ENCODE measurements around the gene SMPD3.

DNA sequence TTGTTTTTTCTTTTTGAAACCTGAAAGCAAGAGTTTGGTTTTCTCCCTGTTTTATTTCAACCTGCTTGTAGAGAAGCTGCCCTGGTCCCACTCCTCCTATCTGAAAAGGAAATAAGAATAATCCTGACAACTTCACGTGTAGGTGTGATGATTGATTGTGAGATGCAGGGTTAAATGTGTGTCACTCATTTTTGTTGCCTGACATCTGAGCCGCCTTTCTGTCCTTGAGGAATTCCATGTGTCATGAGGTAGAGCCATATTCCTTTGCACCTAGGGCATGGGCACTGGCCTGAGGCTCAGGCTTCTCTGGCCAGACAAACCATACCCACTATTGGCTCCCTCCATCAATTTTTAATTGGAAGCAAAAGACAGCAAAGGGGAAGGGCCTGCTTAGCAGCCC, 10.2 kb upstream of the SMPD3 start:
- TF ChIP-seq, protein P1, sequence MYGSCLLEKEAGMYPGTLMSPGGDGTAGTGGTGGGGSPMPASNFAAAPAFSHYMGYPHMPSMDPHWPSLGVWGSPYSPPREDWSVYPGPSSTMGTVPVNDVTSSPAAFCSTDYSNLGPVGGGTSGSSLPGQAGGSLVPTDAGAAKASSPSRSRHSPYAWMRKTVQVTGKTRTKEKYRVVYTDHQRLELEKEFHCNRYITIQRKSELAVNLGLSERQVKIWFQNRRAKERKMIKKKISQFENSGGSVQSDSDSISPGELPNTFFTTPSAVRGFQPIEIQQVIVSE (CRISPR knock-in tag; IDR thresholded peaks at IDR 0.05; ENCODE audit: borderline replicate concordance) = no peak
- TF ChIP-seq SP1 (CRISPR knock-in tag; conservative IDR thresholded peaks at IDR 0.05) (no peak), ZNF219 (CRISPR knock-in tag; IDR thresholded peaks at IDR 0.05; ENCODE audit: borderline replicate concordance) (no peak), ATF1 (CRISPR knock-in tag; IDR thresholded peaks at IDR 0.05) (no peak), ZBTB21 (CRISPR knock-in tag; IDR thresholded peaks at IDR 0.05; ENCODE audit: borderline replicate concordance) (no peak), NFYB (CRISPR knock-in tag; conservative IDR thresholded peaks at IDR 0.05; ENCODE audit: low read depth) (no peak), ZNF138 (CRISPR knock-in tag; conservative IDR thresholded peaks at IDR 0.05) (no peak), ELF4 (CRISPR knock-in tag; IDR thresholded peaks at IDR 0.05; ENCODE audit: low read depth) (no peak), CREB1 (CRISPR knock-in tag; IDR thresholded peaks at IDR 0.05) (no peak)
- TF ChIP-seq, protein P2, sequence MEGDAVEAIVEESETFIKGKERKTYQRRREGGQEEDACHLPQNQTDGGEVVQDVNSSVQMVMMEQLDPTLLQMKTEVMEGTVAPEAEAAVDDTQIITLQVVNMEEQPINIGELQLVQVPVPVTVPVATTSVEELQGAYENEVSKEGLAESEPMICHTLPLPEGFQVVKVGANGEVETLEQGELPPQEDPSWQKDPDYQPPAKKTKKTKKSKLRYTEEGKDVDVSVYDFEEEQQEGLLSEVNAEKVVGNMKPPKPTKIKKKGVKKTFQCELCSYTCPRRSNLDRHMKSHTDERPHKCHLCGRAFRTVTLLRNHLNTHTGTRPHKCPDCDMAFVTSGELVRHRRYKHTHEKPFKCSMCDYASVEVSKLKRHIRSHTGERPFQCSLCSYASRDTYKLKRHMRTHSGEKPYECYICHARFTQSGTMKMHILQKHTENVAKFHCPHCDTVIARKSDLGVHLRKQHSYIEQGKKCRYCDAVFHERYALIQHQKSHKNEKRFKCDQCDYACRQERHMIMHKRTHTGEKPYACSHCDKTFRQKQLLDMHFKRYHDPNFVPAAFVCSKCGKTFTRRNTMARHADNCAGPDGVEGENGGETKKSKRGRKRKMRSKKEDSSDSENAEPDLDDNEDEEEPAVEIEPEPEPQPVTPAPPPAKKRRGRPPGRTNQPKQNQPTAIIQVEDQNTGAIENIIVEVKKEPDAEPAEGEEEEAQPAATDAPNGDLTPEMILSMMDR (IDR thresholded peaks at IDR 0.05) = no peak

All from WTC11 (cell line).